Small intestine (tissue), 7 donors: ENCODE results near the gene FAM53B. TPM values are rescaled to one million over a fixed set of nuclear protein-coding genes. Genes with fewer than 3 reads are reported as not detected.

Source experiments
- DNase-seq, 2 donors: peaks; one replicate each; pipeline versions ENCODE4 v3.0.0 to v3.0.0-alpha.2; 2013
- FAIRE-seq: peaks from 2 replicates; lab custom pipeline; 2012; peaks lifted over from hg19 to GRCh38; lab: Jason Lieb, UNC
- H3K27ac ChIP-seq, 3 donors: one replicate each; pipeline ENCODE4 v1.5.1; 2013; ENCODE audit warnings: low read length in 2 of 3, mild to moderate bottlenecking in 2 of 3, control low read depth in 1 of 3, inconsistent platforms in 1 of 3, low read depth in 1 of 3, moderate library complexity in 1 of 3
- H3K27me3 ChIP-seq, 3 donors: one replicate each; pipeline ENCODE4 v1.6.1; 2013; ENCODE audit warnings: low read length in 3 of 3, inconsistent platforms in 1 of 3; ENCODE audit not compliant: control insufficient read depth in 3 of 3, insufficient read depth in 3 of 3
- H3K36me3 ChIP-seq, 3 donors: one replicate each; pipeline ENCODE4 v1.6.1; 2013; ENCODE audit warnings: low read length in 3 of 3, inconsistent platforms in 1 of 3, low read depth in 1 of 3, mild to moderate bottlenecking in 1 of 3, moderate library complexity in 1 of 3; ENCODE audit not compliant: control insufficient read depth in 3 of 3, insufficient read depth in 2 of 3
- H3K4me1 ChIP-seq, 3 donors: one replicate each; pipeline ENCODE4 v1.6.1; 2013; ENCODE audit warnings: low read length in 2 of 3, inconsistent platforms in 1 of 3, low read depth in 1 of 3, mild to moderate bottlenecking in 1 of 3, moderate library complexity in 1 of 3; ENCODE audit not compliant: control insufficient read depth in 3 of 3, insufficient read depth in 2 of 3
- H3K4me3 ChIP-seq, 3 donors: one replicate each; pipeline ENCODE4 v1.5.1; 2013; ENCODE audit warnings: low read length in 3 of 3, control low read depth in 1 of 3, inconsistent platforms in 1 of 3, low read depth in 1 of 3, mild to moderate bottlenecking in 1 of 3, moderate library complexity in 1 of 3
- H3K9me3 ChIP-seq, 2 donors: one replicate each; pipeline ENCODE4 v1.6.1; 2013; ENCODE audit warnings: low read depth in 1 of 2, low read length in 1 of 2; ENCODE audit not compliant: control insufficient read depth in 2 of 2, insufficient read depth in 1 of 2
- WGBS, 3 donors: extraction: QIAGEN DNeasy Blood & Tissue Kit; methylation state at CpG; one replicate each; pipeline ENCODE4 v1.1.7; 2013; 5-methylcytosine and 5-hydroxymethylcytosine counted together
- polyA plus RNA-seq, 4 donors: library from polyadenylated mRNA; stranded (reverse) in 3 of 4; unstranded in 1 of 4; fragments of 200-250 nt in 3 of 4; fragments of 120-200 nt in 1 of 4; gene quantifications; one replicate each; pipeline versions ENCODE4 v1.2.1 to v1.2.3, GENCODE V29; 2013
- donor health status: healthy with polysubstance abuse.
- donor health status: control.
- donor health status: control.
- donor health status: Bipolar disorder and iron deficiency.
- donor health status: healthy.

The FAM53B gene
- polyA plus RNA-seq, 4 donors: 15.1 to 30.2 (median 22.8) TPM

- Histone ChIP-seq H3K4me1 (peaks cover 0 to 6% (median 4%) of the 10 kb centered on the region in 3 donors), H3K4me3 (no peak overlapping the region), H3K36me3 (peaks cover 0 to 21% (median 0%) of the 10 kb centered on the region in 3 donors), H3K9me3 (no peaks in the 10 kb centered on the region), H3K27me3 (no peaks in the 10 kb centered on the region), H3K27ac (no peak overlapping the region)
- DNase-seq (no peak), FAIRE-seq (no peak)
- WGBS, 3 donors: 92 to 94% (median 94%) methylated on average over 13 of the region's 13 CpGs
These were observed 145.2 kb downstream of the FAM53B start for GRCh38 chr10:124598773-124599587.

GRCh38 chr10:124598196-124598595 lies 146.0 kb downstream of the FAM53B start:
- Histone ChIP-seq H3K27me3 (no peaks in the 10 kb centered on the region), H3K27ac (no peak overlapping the region), H3K4me3 (no peak overlapping the region), H3K36me3 (peaks cover 0 to 21% (median 0%) of the 10 kb centered on the region in 3 donors), H3K9me3 (no peaks in the 10 kb centered on the region), H3K4me1 (peaks cover 0 to 6% (median 4%) of the 10 kb centered on the region in 3 donors)
- 75 to 94% (median 82%) methylated on average over 6 of the region's 6 CpGs for WGBS, 3 donors
- DNase-seq (no peak), FAIRE-seq (no peak)

- Histone ChIP-seq H3K27ac (no peak overlapping the region), H3K4me3 (no peak overlapping the region), H3K36me3 (peaks cover 0 to 21% (median 0%) of the 10 kb centered on the region in 3 donors), H3K27me3 (no peaks in the 10 kb centered on the region), H3K9me3 (no peaks in the 10 kb centered on the region), H3K4me1 (peaks cover 0 to 6% (median 4%) of the 10 kb centered on the region in 3 donors)
- 53 to 79% (median 74%) methylated on average over 10 of the region's 10 CpGs for WGBS, 3 donors
- FAIRE-seq (no peak), DNase-seq (no peak)
These were observed 146.4 kb downstream of the FAM53B start for GRCh38 chr10:124597846-124598165.

- H3K4me3 ChIP-seq: no peak overlapping the region
- no peaks in the 10 kb centered on the region for H3K27me3 ChIP-seq
- H3K9me3 ChIP-seq: no peaks in the 10 kb centered on the region
- peaks cover 0 to 6% (median 4%) of the 10 kb centered on the region in 3 donors for H3K4me1 ChIP-seq
- FAIRE-seq (no peak), DNase-seq (peak; percentile 66 to 86)
- 37 to 66% (median 46%) methylated on average over 18 to 21 of the region's 21 CpGs for WGBS, 3 donors
- H3K36me3 ChIP-seq: peaks cover 0 to 22% (median 0%) of the 10 kb centered on the region in 3 donors
- no peak overlapping the region for H3K27ac ChIP-seq
These were observed 147.0 kb downstream of the FAM53B start for GRCh38 chr10:124596962-124597845.

GRCh38 chr10:124596116-124596785 lies 147.9 kb downstream of the FAM53B start:
- H3K4me3 ChIP-seq: no peak overlapping the region
- peaks cover 0 to 28% (median 0%) of the 10 kb centered on the region in 3 donors for H3K36me3 ChIP-seq
- no peaks in the 10 kb centered on the region for H3K27me3 ChIP-seq
- H3K27ac ChIP-seq: no peak overlapping the region
- peaks cover 0 to 6% (median 4%) of the 10 kb centered on the region in 3 donors for H3K4me1 ChIP-seq
- WGBS, 3 donors: 87 to 92% (median 89%) methylated on average over 18 of the region's 18 CpGs
- FAIRE-seq: no peak
- H3K9me3 ChIP-seq: peaks cover 0 to 5% of the 10 kb centered on the region in 2 donors
- DNase-seq: no peak

- Histone ChIP-seq H3K27ac (no peak overlapping the region), H3K36me3 (peaks cover 0 to 36% (median 0%) of the 10 kb centered on the region in 3 donors), H3K27me3 (no peaks in the 10 kb centered on the region), H3K4me1 (peaks cover 0 to 6% (median 4%) of the 10 kb centered on the region in 3 donors), H3K9me3 (peaks cover 0 to 7% of the 10 kb centered on the region in 2 donors), H3K4me3 (no peak overlapping the region)
- FAIRE-seq (no peak), DNase-seq (no peak)
- 95 to 97% (median 96%) methylated on average over 9 of the region's 9 CpGs for WGBS, 3 donors
These were observed 148.9 kb downstream of the FAM53B start for GRCh38 chr10:124595143-124595883.

GRCh38 chr10:124594240-124594639 lies 149.9 kb downstream of the FAM53B start:
- H3K27me3 ChIP-seq: no peaks in the 10 kb centered on the region
- WGBS, 3 donors: 90 to 95% (median 93%) methylated on average over 6 of the region's 6 CpGs
- H3K9me3 ChIP-seq: peaks cover 0 to 7% of the 10 kb centered on the region in 2 donors
- DNase-seq (no peak), FAIRE-seq (no peak)
- H3K4me3 ChIP-seq: no peak overlapping the region
- H3K4me1 ChIP-seq: peaks cover 0 to 11% (median 4%) of the 10 kb centered on the region in 3 donors
- H3K36me3 ChIP-seq: peaks cover 0 to 38% (median 0%) of the 10 kb centered on the region in 3 donors
- H3K27ac ChIP-seq: no peak overlapping the region
